ENCODE data around the gene CCDC116.

- TF ChIP-seq CTCF (IDR thresholded peaks at IDR 0.05) (no peak), POLR2A (IDR thresholded peaks at IDR 0.05) (no peak)
These were observed 11.5 kb upstream of the CCDC116 start for GRCh38 chr22:21621025-21621424.
